ENCODE measurements around the gene HTATIP2. TPM values are rescaled to one million over a fixed set of nuclear protein-coding genes. Genes with fewer than 3 reads are reported as not detected.

HTATIP2 gene
- total RNA-seq, 1 donor from 2014 or later = 25.4 TPM

GRCh38 chr11:20406484-20406883 is 43.0 kb downstream of the HTATIP2 start:
- Mint-ChIP-seq H3K27me3 (ENCODE audit: low read depth, unreplicated experiment) (no peaks in the 10 kb centered on the region), H3K4me1 (ENCODE audit: low read depth, unreplicated experiment) (no peaks in the 10 kb centered on the region), H3K4me3 (ENCODE audit: unreplicated experiment) (no peak overlapping the region), H3K27ac (ENCODE audit: unreplicated experiment) (no peak overlapping the region), H3K36me3 (ENCODE audit: low read depth, unreplicated experiment) (no peaks in the 10 kb centered on the region), H3K9me3 (ENCODE audit: unreplicated experiment) (no peaks in the 10 kb centered on the region)
- Histone ChIP-seq H3K79me2 (ENCODE audit: insufficient read depth, low read length) (no peaks in the 10 kb centered on the region), H3K36me3 (ENCODE audit: insufficient read depth, low read length) (peaks cover 22% of the 10 kb centered on the region), H4K20me1 (ENCODE audit: insufficient read depth, low read length) (no peaks in the 10 kb centered on the region), H2AFZ (ENCODE audit: low read depth, low read length) (no peak overlapping the region), H3K4me2 (ENCODE audit: low read length) (no peak overlapping the region), H3K4me3 (ENCODE audit: insufficient read depth, low read depth, low read length) (no peak overlapping the region), H3K27me3 (ENCODE audit: insufficient read depth, low read length) (no peaks in the 10 kb centered on the region), H3K4me1 (ENCODE audit: insufficient read depth, low read length) (no peaks in the 10 kb centered on the region), H3K9me3 (ENCODE audit: insufficient read depth, low read depth, low read length) (no peaks in the 10 kb centered on the region), H3K27ac (ENCODE audit: low read depth, low read length) (no peak overlapping the region), H3K9ac (ENCODE audit: low read length) (no peak overlapping the region)
- no peak for TF ChIP-seq EZH2 (IDR thresholded peaks at IDR 0.05; ENCODE audit: insufficient read depth, low read length)
- no peak for TF ChIP-seq CTCF (IDR thresholded peaks at IDR 0.05; ENCODE audit: insufficient read depth, low read depth, low read length)
- DNase-seq (ENCODE audit: low read depth) (no peak), FAIRE-seq (no peak)

- no peaks in the 10 kb centered on the region for H3K36me3 Mint-ChIP-seq (ENCODE audit: low read depth, unreplicated experiment)
- Histone ChIP-seq H3K4me2 (ENCODE audit: low read length) (no peak overlapping the region), H3K27ac (ENCODE audit: low read depth, low read length) (no peak overlapping the region), H3K9me3 (ENCODE audit: insufficient read depth, low read depth, low read length) (no peaks in the 10 kb centered on the region), H2AFZ (ENCODE audit: low read depth, low read length) (no peak overlapping the region), H3K79me2 (ENCODE audit: insufficient read depth, low read length) (no peaks in the 10 kb centered on the region), H3K36me3 (ENCODE audit: insufficient read depth, low read length) (peaks cover 22% of the 10 kb centered on the region), H4K20me1 (ENCODE audit: insufficient read depth, low read length) (no peaks in the 10 kb centered on the region), H3K4me3 (ENCODE audit: insufficient read depth, low read depth, low read length) (no peak overlapping the region), H3K4me1 (ENCODE audit: insufficient read depth, low read length) (no peaks in the 10 kb centered on the region), H3K9ac (ENCODE audit: low read length) (no peak overlapping the region), H3K27me3 (ENCODE audit: insufficient read depth, low read length) (no peaks in the 10 kb centered on the region)
- DNase-seq (ENCODE audit: low read depth) (no peak), FAIRE-seq (no peak)
- H3K27ac Mint-ChIP-seq (ENCODE audit: unreplicated experiment) = no peak overlapping the region
- H3K27me3 Mint-ChIP-seq (ENCODE audit: low read depth, unreplicated experiment) = no peaks in the 10 kb centered on the region
- no peaks in the 10 kb centered on the region for H3K9me3 Mint-ChIP-seq (ENCODE audit: unreplicated experiment)
- TF ChIP-seq CTCF (IDR thresholded peaks at IDR 0.05; ENCODE audit: insufficient read depth, low read depth, low read length) (no peak), EZH2 (IDR thresholded peaks at IDR 0.05; ENCODE audit: insufficient read depth, low read length) (no peak)
- no peaks in the 10 kb centered on the region for H3K4me1 Mint-ChIP-seq (ENCODE audit: low read depth, unreplicated experiment)
- H3K4me3 Mint-ChIP-seq (ENCODE audit: unreplicated experiment) = no peak overlapping the region
Observed at GRCh38 chr11:20407344-20407743, 43.8 kb downstream of the HTATIP2 start.

- Histone ChIP-seq H3K9me3 (ENCODE audit: insufficient read depth, low read depth, low read length) (no peaks in the 10 kb centered on the region), H3K79me2 (ENCODE audit: insufficient read depth, low read length) (no peaks in the 10 kb centered on the region), H3K4me1 (ENCODE audit: insufficient read depth, low read length) (no peaks in the 10 kb centered on the region), H4K20me1 (ENCODE audit: insufficient read depth, low read length) (no peaks in the 10 kb centered on the region), H3K9ac (ENCODE audit: low read length) (no peak overlapping the region), H3K36me3 (ENCODE audit: insufficient read depth, low read length) (no peaks in the 10 kb centered on the region), H3K27ac (ENCODE audit: low read depth, low read length) (no peak overlapping the region), H2AFZ (ENCODE audit: low read depth, low read length) (no peak overlapping the region), H3K4me2 (ENCODE audit: low read length) (no peak overlapping the region), H3K27me3 (ENCODE audit: insufficient read depth, low read length) (no peaks in the 10 kb centered on the region), H3K4me3 (ENCODE audit: insufficient read depth, low read depth, low read length) (no peak overlapping the region)
- H3K27ac Mint-ChIP-seq (ENCODE audit: unreplicated experiment) = no peak overlapping the region
- no peaks in the 10 kb centered on the region for H3K9me3 Mint-ChIP-seq (ENCODE audit: unreplicated experiment)
- TF ChIP-seq EZH2 (IDR thresholded peaks at IDR 0.05; ENCODE audit: insufficient read depth, low read length) = no peak
- no peak for TF ChIP-seq CTCF (IDR thresholded peaks at IDR 0.05; ENCODE audit: insufficient read depth, low read depth, low read length)
- FAIRE-seq (no peak), DNase-seq (ENCODE audit: low read depth) (no peak)
- no peaks in the 10 kb centered on the region for H3K27me3 Mint-ChIP-seq (ENCODE audit: low read depth, unreplicated experiment)
- H3K4me1 Mint-ChIP-seq (ENCODE audit: low read depth, unreplicated experiment) = no peaks in the 10 kb centered on the region
- H3K4me3 Mint-ChIP-seq (ENCODE audit: unreplicated experiment) = no peak overlapping the region
- peaks cover under 1% of the 10 kb centered on the region for H3K36me3 Mint-ChIP-seq (ENCODE audit: low read depth, unreplicated experiment)
Observed at GRCh38 chr11:20415432-20415831, 51.9 kb downstream of the HTATIP2 start.

Measured in astrocyte (in vitro differentiated cells and primary cell).